Activated B cell treated with CpG ODN at 0.5 μM for 24 hours (primary cell): Measurements from ENCODE around the gene CRACDL. TPM values are rescaled to one million over a fixed set of nuclear protein-coding genes. Genes with fewer than 3 reads are reported as not detected.

Source experiments
- ATAC-seq: fragments of 200-7000 bp; cut with Tn5 transposase; one replicate; pipeline ENCODE4 v1.10.0; 2021; ENCODE audit warnings: low read depth, mild to moderate bottlenecking, moderate library complexity
- CTCF ChIA-PET: fragments of 350-600 bp; sonication (Branson Sonifier 250); formaldehyde crosslinking; loops from one replicate; lab custom pipeline; 2021; ENCODE audit warnings: antibody characterized with exemption; lab: Charles Lee
- POLR2A ChIA-PET: fragments of 350-600 bp; sonication (Branson Sonifier 250); formaldehyde crosslinking; loops from one replicate; lab custom pipeline; 2021; ENCODE audit warnings: antibody characterized with exemption; lab: Charles Lee
- DNase-seq: peaks from one replicate; pipeline ENCODE4 v3.0.0; 2022
- H3K27ac Mint-ChIP-seq: one replicate; pipeline ENCODE4 v1.8.0; 2020; ENCODE audit warnings: mixed read lengths
- H3K27me3 Mint-ChIP-seq: one replicate; pipeline ENCODE4 v1.8.0; 2021; ENCODE audit warnings: mixed read lengths
- H3K36me3 Mint-ChIP-seq: one replicate; pipeline ENCODE4 v1.8.0; 2021; ENCODE audit warnings: low read depth, mixed read lengths
- H3K4me1 Mint-ChIP-seq: one replicate; pipeline ENCODE4 v1.8.0; 2021; ENCODE audit warnings: mixed read lengths
- H3K4me3 Mint-ChIP-seq: one replicate; pipeline ENCODE4 v1.8.0; 2020; ENCODE audit warnings: mild to moderate bottlenecking, mixed read lengths
- H3K9me3 Mint-ChIP-seq: one replicate; pipeline ENCODE4 v1.8.0; 2020; ENCODE audit warnings: mixed read lengths
- CTCF ChIP-seq: fragments of 200-600 bp; IDR thresholded peaks from one replicate; pipeline ENCODE4 v1.8.0; 2022; ENCODE audit warnings: antibody characterized with exemption, mild to moderate bottlenecking
- intact Hi-C: fragments of 100-400 bp; cut with micrococcal nuclease; formaldehyde crosslinking; loops from one replicate; pipeline ENCODE4 v1.15.1; 2024
- total RNA-seq: library from RNA; stranded (reverse); gene quantifications from 2 replicates; pipeline ENCODE4 v1.2.3, GENCODE V29; 2022

The CRACDL gene
- total RNA-seq, 1 donor from 2014 or later = not detected

GRCh38 chr2:98795891-98796676 lies 139.9 kb downstream of the CRACDL start:
- Mint-ChIP-seq H3K4me3 (no peak overlapping the region), H3K27ac (no peak overlapping the region), H3K4me1 (no peaks in the 10 kb centered on the region), H3K27me3 (peaks cover 6% of the 10 kb centered on the region), H3K36me3 (no peaks in the 10 kb centered on the region), H3K9me3 (no peaks in the 10 kb centered on the region)
- intact Hi-C loops = no loop called here
- POLR2A ChIA-PET = no interaction called here
- TF ChIP-seq CTCF = no peak
- DNase-seq (no peak), ATAC-seq (no peak)
- CTCF ChIA-PET = no interaction called here

GRCh38 chr2:98793897-98794830 lies 141.9 kb downstream of the CRACDL start:
- no peak overlapping the region for H3K4me3 Mint-ChIP-seq
- no peak for TF ChIP-seq CTCF

GRCh38 chr2:98793275-98793674 lies 142.8 kb downstream of the CRACDL start:
- no peaks in the 10 kb centered on the region for H3K9me3 Mint-ChIP-seq
- H3K4me1 Mint-ChIP-seq = no peaks in the 10 kb centered on the region
- DNase-seq = no peak
- no peak for ATAC-seq
- ChIA-PET CTCF (no interaction called here), POLR2A (no interaction called here)
- intact Hi-C loops = no loop called here
- no peak overlapping the region for H3K27ac Mint-ChIP-seq
- no peak for TF ChIP-seq CTCF
- no peaks in the 10 kb centered on the region for H3K36me3 Mint-ChIP-seq
- no peak overlapping the region for H3K4me3 Mint-ChIP-seq
- H3K27me3 Mint-ChIP-seq = no peaks in the 10 kb centered on the region

More at GRCh38 chr2:98793897-98794830, 141.9 kb downstream of the CRACDL start:
- CTCF ChIA-PET = no interaction called here
- POLR2A ChIA-PET = no interaction called here
- Mint-ChIP-seq H3K27me3 (no peaks in the 10 kb centered on the region), H3K27ac (no peak overlapping the region), H3K9me3 (no peaks in the 10 kb centered on the region), H3K4me1 (no peaks in the 10 kb centered on the region), H3K36me3 (no peaks in the 10 kb centered on the region)
- intact Hi-C loops = no loop called here
- no peak for ATAC-seq
- DNase-seq = no peak

DNA sequence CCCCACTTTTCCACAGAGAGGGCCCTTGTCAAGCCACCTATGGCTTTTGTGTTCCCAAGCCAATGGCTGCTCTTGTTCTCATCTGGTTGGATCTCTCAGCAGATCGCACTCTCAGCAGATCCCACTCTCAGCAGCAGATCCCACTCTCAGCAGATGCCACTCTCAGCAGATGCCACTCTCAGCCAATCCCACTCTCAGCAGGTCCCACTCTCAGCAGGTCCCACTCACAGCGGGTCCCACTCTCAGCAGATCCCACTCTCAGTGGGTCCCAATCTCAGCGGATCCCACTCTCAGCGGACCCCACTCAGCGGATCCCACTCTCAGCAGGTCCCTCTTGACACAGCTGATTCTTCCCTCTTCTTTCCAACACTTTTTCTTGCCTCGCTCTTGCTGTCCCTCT lies 145.8 kb downstream of the CRACDL start:
- no peak for TF ChIP-seq CTCF
- no peak for DNase-seq
- Mint-ChIP-seq H3K9me3 (no peaks in the 10 kb centered on the region), H3K4me3 (no peak overlapping the region), H3K27ac (no peak overlapping the region), H3K36me3 (no peaks in the 10 kb centered on the region), H3K4me1 (peaks cover 3% of the 10 kb centered on the region), H3K27me3 (no peaks in the 10 kb centered on the region)
- POLR2A ChIA-PET = no interaction called here
- intact Hi-C loops = no loop called here
- CTCF ChIA-PET = no interaction called here
- ATAC-seq = no peak

- POLR2A ChIA-PET = no interaction called here
- CTCF ChIA-PET = no interaction called here
Observed at GRCh38 chr2:98787700-98788099, 148.3 kb downstream of the CRACDL start.

More at GRCh38 chr2:98787700-98788099, 148.3 kb downstream of the CRACDL start:
- ATAC-seq = no peak
- Mint-ChIP-seq H3K9me3 (no peaks in the 10 kb centered on the region), H3K36me3 (no peaks in the 10 kb centered on the region), H3K4me3 (no peak overlapping the region), H3K4me1 (peaks cover 3% of the 10 kb centered on the region), H3K27ac (no peak overlapping the region), H3K27me3 (no peaks in the 10 kb centered on the region)
- no peak for DNase-seq
- no peak for TF ChIP-seq CTCF
- intact Hi-C loops = no loop called here
